WTC11 (cell line): Measurements from ENCODE around the gene FBXO45. TPM values are rescaled to one million over a fixed set of nuclear protein-coding genes. Genes with fewer than 3 reads are reported as not detected.

Experiments used
- ATAC-seq: fragments of 200-7000 bp; cut with Tn5 transposase; 2 replicates; pipeline ENCODE4 v1.10.0; 2021; ENCODE audit warnings: mild to moderate bottlenecking, moderate library complexity
- CTCF ChIA-PET: fragments of 300-600 bp; sonication (Branson Sonifier 250); formaldehyde crosslinking; loops from one replicate; lab custom pipeline; 2021; ENCODE audit warnings: antibody characterized with exemption; lab: Charles Lee
- POLR2A ChIA-PET: fragments of 350-600 bp; sonication (Branson Sonifier 250); formaldehyde crosslinking; loops from one replicate; lab custom pipeline; 2021; ENCODE audit warnings: antibody characterized with exemption; lab: Charles Lee
- DNase-seq: peaks from one replicate; pipeline ENCODE4 v3.0.0; 2021; ENCODE audit warnings: low spot score
- H3K27ac Mint-ChIP-seq: 2 replicates; pipeline ENCODE4 v1.8.0; 2021; ENCODE audit warnings: mixed read lengths
- H3K27me3 Mint-ChIP-seq: 2 replicates; pipeline ENCODE4 v1.8.0; 2021; ENCODE audit warnings: low read depth, mild to moderate bottlenecking, moderate library complexity, mixed read lengths
- H3K36me3 Mint-ChIP-seq: 2 replicates; pipeline ENCODE4 v1.8.0; 2021; ENCODE audit warnings: mixed read lengths
- H3K4me1 Mint-ChIP-seq: 2 replicates; pipeline ENCODE4 v1.8.0; 2022; ENCODE audit warnings: mixed read lengths
- H3K4me3 Mint-ChIP-seq: 2 replicates; pipeline ENCODE4 v1.8.0; 2021; ENCODE audit warnings: mild to moderate bottlenecking, moderate library complexity, mixed read lengths
- H3K9me3 Mint-ChIP-seq: 2 replicates; pipeline ENCODE4 v1.8.0; 2021; ENCODE audit warnings: mixed read lengths
- CREM ChIP-seq: sonication (generic); formaldehyde crosslinking; IDR thresholded peaks from 2 replicates; pipeline ENCODE4 v1.8.1; 2022; ENCODE audit warnings: mild to moderate bottlenecking, missing genetic modification reagents, moderate library complexity
- E2F1 ChIP-seq: sonication (generic); formaldehyde crosslinking; IDR thresholded peaks from 2 replicates; pipeline ENCODE4 v1.8.0; 2022; ENCODE audit warnings: mild to moderate bottlenecking, missing genetic modification reagents
- E2F5 ChIP-seq: sonication (generic); formaldehyde crosslinking; IDR thresholded peaks from 2 replicates; pipeline ENCODE4 v1.8.1; 2022; ENCODE audit warnings: mild to moderate bottlenecking, moderate library complexity, missing genetic modification reagents
- FOXK1 ChIP-seq: sonication (generic); formaldehyde crosslinking; IDR thresholded peaks from 2 replicates; pipeline ENCODE4 v1.8.0; 2022; ENCODE audit warnings: mild to moderate bottlenecking, moderate library complexity, missing genetic modification reagents
- IRF2 ChIP-seq: sonication (generic); formaldehyde crosslinking; IDR thresholded peaks from 2 replicates; pipeline ENCODE4 v1.8.0; 2022; ENCODE audit warnings: low read depth, missing genetic modification reagents, borderline replicate concordance
- JAZF1 ChIP-seq: fragments of 250-450 bp; sonication (Bioruptor Pico); IDR thresholded peaks from 2 replicates; pipeline ENCODE4 v1.9.0; 2021; ENCODE audit warnings: moderate library complexity, mild to moderate bottlenecking, inconsistent platforms
- JUN ChIP-seq: sonication (generic); formaldehyde crosslinking; IDR thresholded peaks from 2 replicates; pipeline ENCODE4 v1.8.0; 2023; ENCODE audit warnings: mild to moderate bottlenecking, missing genetic modification reagents
- MXD4 ChIP-seq: fragments of 250-450 bp; sonication (Bioruptor Pico); IDR thresholded peaks from 2 replicates; pipeline ENCODE4 v1.8.0; 2021; ENCODE audit warnings: mild to moderate bottlenecking, moderate library complexity, borderline replicate concordance
- NR2C2 ChIP-seq: sonication (generic); formaldehyde crosslinking; IDR thresholded peaks from 2 replicates; pipeline ENCODE4 v1.8.0; 2022; ENCODE audit warnings: mild to moderate bottlenecking, missing genetic modification reagents
- OVOL2 ChIP-seq: fragments of 250-450 bp; sonication (Bioruptor Pico); IDR thresholded peaks from 2 replicates; pipeline ENCODE4 v1.9.0; 2021; ENCODE audit warnings: mild to moderate bottlenecking, borderline replicate concordance
- PREB ChIP-seq: sonication (generic); formaldehyde crosslinking; IDR thresholded peaks from 2 replicates; pipeline ENCODE4 v1.8.1; 2022; ENCODE audit warnings: mild to moderate bottlenecking, missing genetic modification reagents, moderate library complexity, borderline replicate concordance
- PRRX2 ChIP-seq: fragments of 250-450 bp; sonication (Bioruptor Pico); IDR thresholded peaks from 2 replicates; pipeline ENCODE4 v1.8.0; 2021; ENCODE audit warnings: mild to moderate bottlenecking
- RORB ChIP-seq: fragments of 250-450 bp; sonication (Bioruptor Pico); IDR thresholded peaks from 2 replicates; pipeline ENCODE4 v1.9.0; 2021; ENCODE audit warnings: mild to moderate bottlenecking
- SMAD4 ChIP-seq: sonication (generic); formaldehyde crosslinking; IDR thresholded peaks from 2 replicates; pipeline ENCODE4 v1.8.0; 2022; ENCODE audit warnings: mild to moderate bottlenecking, missing genetic modification reagents
- SOX15 ChIP-seq: fragments of 250-450 bp; sonication (Bioruptor Pico); IDR thresholded peaks from 2 replicates; pipeline ENCODE4 v1.9.0; 2021; ENCODE audit warnings: mild to moderate bottlenecking
- TCF7 ChIP-seq: sonication (generic); formaldehyde crosslinking; IDR thresholded peaks from 2 replicates; pipeline ENCODE4 v1.8.0; 2022; ENCODE audit warnings: mild to moderate bottlenecking, low read depth, missing genetic modification reagents, moderate library complexity
- TEAD1 ChIP-seq: sonication (generic); formaldehyde crosslinking; IDR thresholded peaks from 2 replicates; pipeline ENCODE4 v1.8.0; 2022; ENCODE audit warnings: mild to moderate bottlenecking, missing genetic modification reagents
- TP53 ChIP-seq: sonication (generic); formaldehyde crosslinking; IDR thresholded peaks from 2 replicates; pipeline ENCODE4 v1.8.1; 2023; ENCODE audit warnings: mild to moderate bottlenecking, missing genetic modification reagents
- ZNF263 ChIP-seq: sonication (generic); formaldehyde crosslinking; IDR thresholded peaks from 2 replicates; pipeline ENCODE4 v1.8.1; 2022; ENCODE audit warnings: low read depth, mild to moderate bottlenecking, moderate library complexity, missing genetic modification reagents
- ZNF396 ChIP-seq: fragments of 250-450 bp; sonication (Bioruptor Pico); IDR thresholded peaks from 2 replicates; pipeline ENCODE4 v1.8.0; 2021; ENCODE audit warnings: mild to moderate bottlenecking, moderate library complexity, borderline replicate concordance
- ZNF532 ChIP-seq: fragments of 250-450 bp; sonication (Bioruptor Pico); IDR thresholded peaks from 2 replicates; pipeline ENCODE4 v1.9.0; 2021; ENCODE audit warnings: mild to moderate bottlenecking, borderline replicate concordance
- ZSCAN18 ChIP-seq: fragments of 250-450 bp; sonication (Bioruptor Pico); IDR thresholded peaks from 2 replicates; pipeline ENCODE4 v2.1.2; 2022; ENCODE audit warnings: mild to moderate bottlenecking, moderate library complexity
- total RNA-seq: library from RNA; stranded (reverse); gene quantifications from 3 replicates; pipeline ENCODE4 v1.2.3, GENCODE V29; 2021
- TF ChIP-seq, protein P1 (sequence below): sonication (generic); formaldehyde crosslinking; IDR thresholded peaks from 2 replicates; pipeline ENCODE4 v1.8.1; 2023; ENCODE audit warnings: mild to moderate bottlenecking, missing genetic modification reagents
- TF ChIP-seq, protein P2 (sequence below): sonication (generic); formaldehyde crosslinking; IDR thresholded peaks from 2 replicates; pipeline ENCODE4 v1.8.0; 2022; ENCODE audit warnings: mild to moderate bottlenecking, missing genetic modification reagents

FBXO45 gene
- total RNA-seq, 1 experiment from 2014 or later: 15.4 TPM

DNA sequence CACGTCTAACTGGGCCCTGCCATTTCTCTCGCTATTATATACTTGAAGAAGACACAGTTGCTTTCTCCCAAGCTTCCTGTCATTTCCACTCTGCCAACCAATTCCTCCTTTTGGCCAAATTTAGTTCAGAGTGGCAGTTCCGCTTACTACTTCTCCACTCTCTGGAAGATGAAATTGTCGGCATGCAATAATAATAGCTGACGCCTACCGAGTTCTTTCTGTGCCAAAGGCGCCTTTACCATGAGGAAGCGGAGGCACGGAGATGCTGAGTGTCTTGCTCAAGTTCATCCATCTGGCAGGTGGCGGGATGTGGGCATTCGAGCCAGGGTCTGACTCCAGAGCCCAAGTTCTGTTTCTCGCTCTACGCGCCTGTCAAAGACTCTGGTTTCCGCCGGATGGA, 56.4 kb downstream of the FBXO45 start:
- peaks cover 7% of the 10 kb centered on the region for H3K4me1 Mint-ChIP-seq
- ChIA-PET CTCF (no interaction called here), POLR2A (no interaction called here)
- DNase-seq (no peak), ATAC-seq (no peak)
- H3K4me3 Mint-ChIP-seq: no peak overlapping the region
- no peaks in the 10 kb centered on the region for H3K9me3 Mint-ChIP-seq
- H3K27me3 Mint-ChIP-seq: no peaks in the 10 kb centered on the region; the same call in 1 of the 2 replicates
- TF ChIP-seq FOXK1 (CRISPR knock-in tag) (no peak), TCF7 (CRISPR knock-in tag) (no peak), ZNF263 (CRISPR knock-in tag) (no peak), SOX15 (CRISPR knock-in tag) (no peak), JUN (CRISPR knock-in tag) (no peak), CREM (CRISPR knock-in tag) (no peak), MXD4 (no peak), E2F1 (CRISPR knock-in tag) (no peak), ZNF532 (CRISPR knock-in tag) (no peak), E2F5 (CRISPR knock-in tag) (no peak), SMAD4 (CRISPR knock-in tag) (no peak), TEAD1 (no peak), ZNF396 (CRISPR knock-in tag) (no peak), IRF2 (CRISPR knock-in tag) (no peak), TP53 (CRISPR knock-in tag) (no peak), PRRX2 (CRISPR knock-in tag) (no peak), OVOL2 (CRISPR knock-in tag) (no peak)
- TF ChIP-seq, protein P1, sequence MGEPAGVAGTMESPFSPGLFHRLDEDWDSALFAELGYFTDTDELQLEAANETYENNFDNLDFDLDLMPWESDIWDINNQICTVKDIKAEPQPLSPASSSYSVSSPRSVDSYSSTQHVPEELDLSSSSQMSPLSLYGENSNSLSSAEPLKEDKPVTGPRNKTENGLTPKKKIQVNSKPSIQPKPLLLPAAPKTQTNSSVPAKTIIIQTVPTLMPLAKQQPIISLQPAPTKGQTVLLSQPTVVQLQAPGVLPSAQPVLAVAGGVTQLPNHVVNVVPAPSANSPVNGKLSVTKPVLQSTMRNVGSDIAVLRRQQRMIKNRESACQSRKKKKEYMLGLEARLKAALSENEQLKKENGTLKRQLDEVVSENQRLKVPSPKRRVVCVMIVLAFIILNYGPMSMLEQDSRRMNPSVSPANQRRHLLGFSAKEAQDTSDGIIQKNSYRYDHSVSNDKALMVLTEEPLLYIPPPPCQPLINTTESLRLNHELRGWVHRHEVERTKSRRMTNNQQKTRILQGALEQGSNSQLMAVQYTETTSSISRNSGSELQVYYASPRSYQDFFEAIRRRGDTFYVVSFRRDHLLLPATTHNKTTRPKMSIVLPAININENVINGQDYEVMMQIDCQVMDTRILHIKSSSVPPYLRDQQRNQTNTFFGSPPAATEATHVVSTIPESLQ (CRISPR knock-in tag): no peak
- H3K27ac Mint-ChIP-seq: no peak overlapping the region
- no peaks in the 10 kb centered on the region for H3K36me3 Mint-ChIP-seq

- Mint-ChIP-seq H3K27me3 (no peaks in the 10 kb centered on the region), H3K27ac (no peak overlapping the region), H3K4me1 (peaks cover 3% of the 10 kb centered on the region; the same call in 1 of the 2 replicates), H3K36me3 (no peaks in the 10 kb centered on the region), H3K9me3 (no peaks in the 10 kb centered on the region), H3K4me3 (no peak overlapping the region)
- ATAC-seq (no peak), DNase-seq (no peak)
- ChIA-PET POLR2A (no interaction called here), CTCF (no interaction called here)
- TF ChIP-seq, protein P2, sequence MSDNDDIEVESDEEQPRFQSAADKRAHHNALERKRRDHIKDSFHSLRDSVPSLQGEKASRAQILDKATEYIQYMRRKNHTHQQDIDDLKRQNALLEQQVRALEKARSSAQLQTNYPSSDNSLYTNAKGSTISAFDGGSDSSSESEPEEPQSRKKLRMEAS (CRISPR knock-in tag): no peak
- TF ChIP-seq RORB (CRISPR knock-in tag) (no peak), JAZF1 (CRISPR knock-in tag) (no peak), ZSCAN18 (no peak), PREB (CRISPR knock-in tag) (no peak), NR2C2 (CRISPR knock-in tag) (no peak)
These were observed 56.9 kb downstream of the FBXO45 start for GRCh38 chr3:196625331-196625730.
